Caco-2 (cell line): ENCODE results near the gene ETV3L. TPM values are rescaled to one million over a fixed set of nuclear protein-coding genes. Genes with fewer than 3 reads are reported as not detected.

Experiments used
- BruUV-seq: library from RNA; stranded (reverse); fragments of 400-500 nt; replicated peaks from 2 replicates; lab custom pipeline; 2021; lab: Mats Ljungman, UMichigan
- CTCF ChIA-PET: fragments of 300-600 bp; sonication (Branson Sonifier 250); formaldehyde crosslinking; loops from one replicate; lab custom pipeline; 2022; ENCODE audit warnings: antibody characterized with exemption; lab: Charles Lee
- POLR2A ChIA-PET: fragments of 300-600 bp; sonication (Branson Sonifier 250); formaldehyde crosslinking; loops from one replicate; lab custom pipeline; 2022; ENCODE audit warnings: antibody characterized with exemption; lab: Charles Lee
- DNase-seq, 2 experiments: peaks; one replicate each; pipeline versions ENCODE4 v3.0.0 to v3.0.0-alpha.2; 2020 to 2022
- H3K27me3 ChIP-seq: replicated peaks from 2 replicates; pipeline ENCODE4 v1.6.0; 2011; ENCODE audit warnings: low read length; ENCODE audit not compliant: control insufficient read depth, insufficient read depth
- H3K36me3 ChIP-seq: 2 replicates; pipeline ENCODE4 v1.5.1; 2011; ENCODE audit warnings: low read length; ENCODE audit not compliant: control insufficient read depth, insufficient read depth
- H3K4me1 ChIP-seq: fragments of 250-450 bp; sonication (Bioruptor Pico); 2 replicates; pipeline ENCODE4 v1.5.1; 2020; ENCODE audit warnings: mild to moderate bottlenecking
- H3K4me3 ChIP-seq: 2 replicates; pipeline ENCODE4 v1.5.1; 2011; ENCODE audit warnings: low read depth, mild to moderate bottlenecking, control low read depth, low read length
- H3K9me3 ChIP-seq: fragments of 250-450 bp; sonication (Bioruptor Pico); 2 replicates; pipeline ENCODE4 v1.5.1; 2020; ENCODE audit warnings: mild to moderate bottlenecking, moderate library complexity
- H3K27ac Mint-ChIP-seq: one replicate; pipeline ENCODE4 v1.8.0; 2022; ENCODE audit warnings: mixed read lengths; ENCODE audit not compliant: unreplicated experiment
- H3K27me3 Mint-ChIP-seq: one replicate; pipeline ENCODE4 v1.8.0; 2022; ENCODE audit warnings: mixed read lengths; ENCODE audit not compliant: insufficient read depth, unreplicated experiment
- H3K36me3 Mint-ChIP-seq: one replicate; pipeline ENCODE4 v1.8.0; 2022; ENCODE audit warnings: mild to moderate bottlenecking, mixed read lengths; ENCODE audit not compliant: insufficient read depth, unreplicated experiment
- H3K4me1 Mint-ChIP-seq: one replicate; pipeline ENCODE4 v1.8.0; 2022; ENCODE audit warnings: low read depth, mixed read lengths; ENCODE audit not compliant: unreplicated experiment
- H3K4me3 Mint-ChIP-seq: one replicate; pipeline ENCODE4 v1.8.0; 2022; ENCODE audit warnings: mild to moderate bottlenecking, moderate library complexity, mixed read lengths; ENCODE audit not compliant: unreplicated experiment
- H3K9me3 Mint-ChIP-seq: one replicate; pipeline ENCODE4 v1.8.0; 2022; ENCODE audit warnings: mixed read lengths; ENCODE audit not compliant: unreplicated experiment
- CTCF ChIP-seq, 2 experiments: fragments of 200-600 bp in 1 of 2; IDR thresholded peaks; 1 replicate in 1 of 2; 2 replicates in 1 of 2; pipeline versions ENCODE4 v1.5.1 to v1.8.0; 2011 to 2022; ENCODE audit warnings: antibody characterized with exemption in 1 of 2, control low read depth in 1 of 2, inconsistent platforms in 1 of 2, low read depth in 1 of 2, low read length in 1 of 2, mild to moderate bottlenecking in 1 of 2, moderate library complexity in 1 of 2; ENCODE audit not compliant: insufficient read depth in 1 of 2, severe bottlenecking in 1 of 2, unreplicated experiment in 1 of 2
- intact Hi-C: fragments of 100-400 bp; cut with micrococcal nuclease; formaldehyde crosslinking; loops from one replicate; pipeline ENCODE4 v1.10.0; 2022; ENCODE audit not compliant: unreplicated experiment
- total RNA-seq: library from RNA; stranded (reverse); gene quantifications from 2 replicates; pipeline ENCODE4 v1.2.3, GENCODE V29; 2022

ETV3L gene
- total RNA-seq, 1 experiment from 2014 or later: not detected

- Histone ChIP-seq H3K36me3 (peaks cover 4% of the 10 kb centered on the region; the same call in 1 of the 2 replicates), H3K4me1 (no peaks in the 10 kb centered on the region), H3K9me3 (no peaks in the 10 kb centered on the region), H3K27me3 (no peaks in the 10 kb centered on the region), H3K4me3 (no peak overlapping the region)
- intact Hi-C loops: no loop called here
- no peaks in the 10 kb centered on the region for H3K27me3 Mint-ChIP-seq
- no peak for DNase-seq
- ChIA-PET POLR2A (no interaction called here), CTCF (no interaction called here)
- no peak for TF ChIP-seq CTCF (IDR thresholded peaks at IDR 0.05; ENCODE audit: insufficient read depth in 1 of 2, low read depth in 1 of 2, low read length in 1 of 2, severe bottlenecking in 1 of 2, unreplicated experiment in 1 of 2)
- H3K27ac Mint-ChIP-seq: no peak overlapping the region
- H3K36me3 Mint-ChIP-seq: peaks cover 54% of the 10 kb centered on the region
- H3K4me1 Mint-ChIP-seq: no peaks in the 10 kb centered on the region
- no peak overlapping the region for H3K4me3 Mint-ChIP-seq
- H3K9me3 Mint-ChIP-seq: no peaks in the 10 kb centered on the region
- no TSS peak for BruUV-seq
These were observed 25.2 kb upstream of the ETV3L start for GRCh38 chr1:157124855-157125254.

GRCh38 chr1:157119448-157119847 lies 19.8 kb upstream of the ETV3L start:
- BruUV-seq: no TSS peak
- POLR2A ChIA-PET: no interaction called here
- Histone ChIP-seq H3K27me3 (no peaks in the 10 kb centered on the region), H3K36me3 (no peaks in the 10 kb centered on the region), H3K4me1 (no peaks in the 10 kb centered on the region), H3K9me3 (no peaks in the 10 kb centered on the region), H3K4me3 (no peak overlapping the region)
- no peak for TF ChIP-seq CTCF (IDR thresholded peaks at IDR 0.05; ENCODE audit: insufficient read depth in 1 of 2, low read depth in 1 of 2, low read length in 1 of 2, severe bottlenecking in 1 of 2, unreplicated experiment in 1 of 2)
- Mint-ChIP-seq H3K4me3 (no peak overlapping the region), H3K27ac (no peak overlapping the region), H3K4me1 (no peaks in the 10 kb centered on the region), H3K27me3 (no peaks in the 10 kb centered on the region), H3K36me3 (peaks cover 20% of the 10 kb centered on the region), H3K9me3 (no peaks in the 10 kb centered on the region)
- intact Hi-C loops: no loop called here
- no peak for DNase-seq
- CTCF ChIA-PET: interaction anchor here (0.7 kb wide), 1 partner anchor 1826 kb away, joined by 3 read pairs; no protein-coding TSS in a partner anchor

- ChIA-PET CTCF (interaction anchor here (0.7 kb wide), 1 partner anchor 1826 kb away, joined by 3 read pairs; no protein-coding TSS in a partner anchor), POLR2A (no interaction called here)
- no TSS peak for BruUV-seq
- Mint-ChIP-seq H3K27me3 (no peaks in the 10 kb centered on the region), H3K27ac (no peak overlapping the region), H3K4me3 (no peak overlapping the region), H3K9me3 (no peaks in the 10 kb centered on the region), H3K4me1 (no peaks in the 10 kb centered on the region), H3K36me3 (peaks cover 15% of the 10 kb centered on the region)
- H3K36me3 ChIP-seq: no peaks in the 10 kb centered on the region
- no peaks in the 10 kb centered on the region for H3K27me3 ChIP-seq
- no peaks in the 10 kb centered on the region for H3K9me3 ChIP-seq
- intact Hi-C loops: no loop called here
- H3K4me3 ChIP-seq: no peak overlapping the region
- no peak for TF ChIP-seq CTCF (IDR thresholded peaks at IDR 0.05; ENCODE audit: insufficient read depth in 1 of 2, low read depth in 1 of 2, low read length in 1 of 2, severe bottlenecking in 1 of 2, unreplicated experiment in 1 of 2)
- H3K4me1 ChIP-seq: no peaks in the 10 kb centered on the region
- DNase-seq: no peak
These were observed 19.4 kb upstream of the ETV3L start for GRCh38 chr1:157119008-157119407.
